Effector CD4-positive, alpha-beta T cell (primary cell): Measurements from ENCODE around the gene KCNA1.

ENCODE experiments used
- DNase-seq: peaks from one replicate; pipeline ENCODE4 v3.0.0-alpha.2; 2020

The KCNA1 gene

DNA sequence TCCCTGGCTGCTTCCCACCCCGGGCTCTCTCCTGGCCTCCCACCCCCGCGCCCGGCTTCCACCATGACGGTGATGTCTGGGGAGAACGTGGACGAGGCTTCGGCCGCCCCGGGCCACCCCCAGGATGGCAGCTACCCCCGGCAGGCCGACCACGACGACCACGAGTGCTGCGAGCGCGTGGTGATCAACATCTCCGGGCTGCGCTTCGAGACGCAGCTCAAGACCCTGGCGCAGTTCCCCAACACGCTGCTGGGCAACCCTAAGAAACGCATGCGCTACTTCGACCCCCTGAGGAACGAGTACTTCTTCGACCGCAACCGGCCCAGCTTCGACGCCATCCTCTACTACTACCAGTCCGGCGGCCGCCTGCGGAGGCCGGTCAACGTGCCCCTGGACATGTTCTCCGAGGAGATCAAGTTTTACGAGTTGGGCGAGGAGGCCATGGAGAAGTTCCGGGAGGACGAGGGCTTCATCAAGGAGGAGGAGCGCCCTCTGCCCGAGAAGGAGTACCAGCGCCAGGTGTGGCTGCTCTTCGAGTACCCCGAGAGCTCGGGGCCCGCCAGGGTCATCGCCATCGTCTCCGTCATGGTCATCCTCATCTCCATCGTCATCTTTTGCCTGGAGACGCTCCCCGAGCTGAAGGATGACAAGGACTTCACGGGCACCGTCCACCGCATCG is 1.8 kb downstream of the KCNA1 start:
- no peak for DNase-seq

DNA sequence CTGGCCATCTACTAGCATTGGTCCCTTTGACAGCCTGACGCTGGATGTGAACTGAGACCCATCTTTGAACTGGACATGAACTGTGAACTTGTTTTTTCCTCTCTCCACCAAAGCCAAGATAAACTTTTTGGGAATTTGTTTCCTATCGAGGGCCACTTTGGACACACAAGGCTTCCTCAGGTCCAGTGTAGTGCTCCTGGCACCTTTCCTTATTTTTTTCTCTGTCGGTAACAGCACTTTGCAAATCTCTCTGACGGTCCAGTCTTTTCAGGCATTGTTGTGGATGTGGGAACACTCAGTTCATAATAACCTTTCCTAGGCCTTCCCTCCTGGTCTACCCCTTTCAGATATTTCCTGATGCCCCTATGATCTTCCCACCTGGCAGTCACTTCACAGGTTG is 5.0 kb downstream of the KCNA1 start:
- no peak for DNase-seq

DNA sequence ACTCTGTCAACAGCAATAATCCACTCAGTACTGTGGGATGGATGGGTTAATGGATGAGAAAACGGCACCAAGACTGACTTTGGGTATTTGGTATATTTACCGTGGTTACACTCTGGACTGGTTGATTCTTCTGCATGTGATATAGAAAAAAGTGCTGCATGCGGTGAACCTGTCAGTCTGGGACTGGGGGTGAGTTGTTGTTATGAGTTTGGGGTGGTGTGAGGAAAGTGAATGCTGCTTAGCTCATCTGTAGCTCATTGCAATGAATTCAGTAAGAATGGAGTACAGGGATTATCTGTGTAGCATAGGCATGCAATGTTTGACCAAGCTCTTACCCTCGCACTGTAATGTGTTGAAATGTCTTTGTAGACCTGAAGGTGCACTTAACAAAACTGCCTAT is 6.0 kb downstream of the KCNA1 start:
- no peak for DNase-seq

GRCh38 chr12:4918950-4919660 is 9.4 kb downstream of the KCNA1 start:
- no peak for DNase-seq

GRCh38 chr12:4932576-4932975 is 22.9 kb downstream of the KCNA1 start:
- DNase-seq, result no peak

- DNase-seq, result no peak
Measured at GRCh38 chr12:4933411-4933810, 23.7 kb downstream of the KCNA1 start.

DNA sequence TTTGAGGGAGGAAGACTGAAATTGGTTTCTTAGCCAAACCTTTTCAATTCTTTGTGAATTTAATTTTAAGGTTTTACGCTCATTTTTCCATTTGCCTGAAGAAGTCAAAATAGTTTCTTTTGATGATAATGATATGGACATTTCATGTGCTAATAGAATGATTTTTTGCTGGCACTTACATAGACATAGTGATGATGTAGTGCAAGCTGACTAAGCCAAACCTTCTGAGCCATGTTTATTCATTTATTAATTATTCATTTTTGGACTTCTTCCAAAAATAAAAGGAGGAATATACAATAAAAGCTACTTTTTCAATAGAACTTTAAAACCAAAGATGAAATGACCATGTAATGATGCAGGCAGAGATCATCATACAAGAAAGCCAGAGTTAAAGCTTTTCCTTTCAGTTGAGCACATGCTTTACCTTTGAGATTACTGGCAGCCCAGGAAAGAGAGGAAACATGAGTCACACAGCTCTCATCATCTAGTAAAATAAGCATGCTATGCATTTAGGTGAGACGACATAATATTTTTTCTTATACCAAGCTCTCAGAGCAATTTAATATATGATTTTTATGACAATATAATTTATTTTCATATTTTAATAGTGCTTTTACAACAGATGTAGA is 24.8 kb downstream of the KCNA1 start:
- DNase-seq, result no peak

GRCh38 chr12:4938900-4939299 is 29.2 kb downstream of the KCNA1 start:
- no peak for DNase-seq

GRCh38 chr12:4939418-4940023 is 29.8 kb downstream of the KCNA1 start:
- no peak for DNase-seq

DNA sequence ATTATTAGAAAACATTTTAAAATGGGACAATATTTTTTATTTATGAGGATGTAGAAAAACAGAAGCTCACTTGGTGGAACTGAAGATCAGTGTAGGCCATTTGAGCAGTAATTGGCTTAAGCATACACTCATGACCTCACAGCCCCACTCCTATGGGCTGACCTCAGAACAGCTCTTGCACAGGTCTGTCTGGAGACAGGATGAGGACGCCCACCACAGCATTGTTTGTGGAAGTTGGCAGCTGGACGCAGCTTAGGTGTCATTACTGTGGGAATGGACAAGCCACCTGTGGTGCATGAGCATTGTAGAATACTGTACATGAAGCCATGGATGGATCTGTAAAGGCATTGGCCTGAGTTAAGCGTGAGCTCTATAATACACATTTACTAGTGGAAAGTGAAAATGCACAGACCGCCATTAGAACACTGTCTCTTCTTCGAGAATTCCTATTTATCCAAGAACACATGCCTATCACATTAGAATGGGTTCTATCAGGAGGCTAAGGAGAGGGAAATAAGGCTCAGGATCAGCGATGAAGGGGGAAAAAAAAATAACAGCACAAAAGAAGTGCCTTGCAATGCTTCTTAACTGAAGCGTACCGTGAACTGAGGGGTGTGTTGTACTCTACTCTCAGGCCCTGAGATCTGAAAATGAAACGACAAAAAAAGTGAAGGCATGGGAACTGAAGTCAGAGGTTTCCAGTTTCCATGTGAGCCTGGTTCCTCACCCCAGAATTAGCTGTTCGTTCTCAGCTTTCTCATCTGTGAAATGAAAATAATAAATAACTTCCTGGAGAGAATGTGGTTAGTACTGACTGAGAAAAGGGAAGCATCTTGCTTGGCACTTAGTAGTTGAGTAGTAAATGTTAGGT is 33.6 kb downstream of the KCNA1 start:
- no peak for DNase-seq

DNA sequence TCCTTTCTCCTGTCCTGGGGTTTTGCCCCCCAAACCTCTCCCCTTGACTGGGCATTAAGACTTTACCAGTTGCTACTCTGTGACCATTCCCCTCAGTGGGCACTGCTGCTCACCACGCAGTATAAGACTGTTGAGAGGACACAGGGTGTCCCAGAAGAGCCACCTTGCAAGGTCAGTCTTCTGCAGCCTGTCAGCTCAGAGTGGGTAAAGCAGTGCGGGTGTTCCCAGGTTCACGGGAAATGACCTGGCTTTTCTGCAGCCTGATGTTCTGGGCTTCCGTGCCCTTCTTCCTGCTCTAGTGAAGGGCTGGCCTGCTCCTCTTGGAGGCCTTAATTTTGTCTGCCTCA is 34.2 kb downstream of the KCNA1 start:
- DNase-seq, result no peak

DNA sequence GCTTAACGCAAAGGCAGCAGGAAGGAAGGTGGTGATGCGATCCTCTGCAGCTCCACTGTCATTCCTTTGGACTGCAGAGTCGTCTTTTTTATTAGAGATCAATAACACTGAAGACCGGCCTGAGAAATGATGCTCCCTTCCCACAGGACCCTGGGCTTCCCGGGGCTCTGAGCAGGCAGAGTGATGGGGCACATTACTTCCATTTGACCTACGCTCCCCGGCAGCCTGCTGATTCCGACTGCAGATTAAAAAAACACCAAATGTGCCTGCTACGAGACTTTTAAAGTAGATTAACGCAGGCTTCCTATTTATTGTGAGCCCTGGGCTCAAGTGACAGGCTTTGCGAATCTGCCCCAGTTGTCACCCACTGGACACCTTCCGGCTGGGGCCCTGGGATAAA is 37.5 kb downstream of the KCNA1 start:
- DNase-seq, result no peak

DNA sequence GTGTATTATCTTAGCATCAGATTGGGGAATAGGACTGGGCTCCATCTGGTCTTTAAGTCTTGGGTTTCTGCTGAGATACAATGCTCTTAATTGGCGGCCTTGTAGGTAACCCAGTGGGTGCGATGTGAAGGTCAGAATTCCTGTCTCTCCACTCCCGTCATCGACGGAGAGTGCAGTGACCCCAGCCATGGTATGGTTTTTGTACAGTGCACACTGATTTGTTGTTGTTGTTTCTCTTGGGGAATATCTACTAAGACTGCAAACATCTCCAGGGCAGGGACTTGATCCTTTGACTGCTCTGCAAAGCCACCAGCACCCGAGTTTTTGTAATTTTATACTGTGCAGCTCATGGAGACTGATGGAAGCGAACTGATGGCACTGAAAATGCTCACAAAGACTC is 41.4 kb downstream of the KCNA1 start:
- DNase-seq, result no peak

DNA sequence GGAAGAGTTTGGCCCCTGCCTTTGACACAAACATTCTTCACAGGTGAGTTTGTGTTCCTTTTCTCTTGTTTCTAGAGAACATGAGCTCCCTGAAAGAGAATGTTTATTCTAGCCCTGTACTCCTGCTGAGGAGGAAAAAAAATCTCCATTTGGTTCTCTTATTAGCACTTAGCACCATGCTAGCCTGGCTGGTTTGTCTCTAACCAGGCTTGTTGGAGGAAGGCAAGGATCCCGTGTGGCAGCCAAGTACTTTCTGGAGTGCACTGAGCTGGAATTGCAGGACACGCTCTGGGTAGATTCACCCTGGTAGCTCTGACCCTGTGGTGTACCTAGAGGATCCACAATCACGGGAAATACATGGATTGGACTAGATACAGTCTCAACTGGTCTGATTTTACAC is 41.9 kb downstream of the KCNA1 start:
- no peak for DNase-seq

DNA sequence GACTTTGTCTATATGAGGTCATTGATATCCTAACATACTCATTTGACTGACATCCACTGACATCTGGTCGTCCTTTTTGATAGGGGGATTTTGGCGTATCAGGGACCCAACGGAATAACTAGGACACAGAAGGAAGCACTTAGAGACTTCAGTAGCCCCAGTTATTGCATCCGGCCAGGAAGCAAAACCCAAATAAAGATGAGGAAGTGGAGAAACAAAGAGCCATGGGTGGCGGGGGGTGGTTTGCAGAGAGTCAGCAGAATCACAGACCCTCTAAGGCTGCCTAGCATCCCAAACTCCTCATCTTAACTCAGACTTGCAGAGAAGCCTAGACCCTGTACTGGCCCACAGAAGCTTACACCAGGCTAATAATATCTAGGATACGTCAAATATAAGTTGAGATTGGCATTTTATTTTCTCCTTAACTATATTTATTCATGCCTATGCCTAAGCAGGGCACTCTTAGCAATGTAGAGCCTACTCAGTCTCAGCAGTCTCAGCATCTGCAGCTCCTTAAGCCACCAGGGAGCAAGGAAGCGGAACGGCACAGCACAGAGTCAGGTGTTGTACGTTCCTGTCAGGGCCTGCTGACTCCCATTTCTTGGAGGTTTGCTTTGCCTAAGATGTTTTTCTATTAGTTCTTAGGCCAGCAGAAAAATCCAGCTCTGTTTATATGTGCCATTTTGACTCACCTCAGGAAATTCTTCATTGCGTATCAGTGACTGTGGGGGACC is 45.1 kb downstream of the KCNA1 start:
- no peak for DNase-seq

DNA sequence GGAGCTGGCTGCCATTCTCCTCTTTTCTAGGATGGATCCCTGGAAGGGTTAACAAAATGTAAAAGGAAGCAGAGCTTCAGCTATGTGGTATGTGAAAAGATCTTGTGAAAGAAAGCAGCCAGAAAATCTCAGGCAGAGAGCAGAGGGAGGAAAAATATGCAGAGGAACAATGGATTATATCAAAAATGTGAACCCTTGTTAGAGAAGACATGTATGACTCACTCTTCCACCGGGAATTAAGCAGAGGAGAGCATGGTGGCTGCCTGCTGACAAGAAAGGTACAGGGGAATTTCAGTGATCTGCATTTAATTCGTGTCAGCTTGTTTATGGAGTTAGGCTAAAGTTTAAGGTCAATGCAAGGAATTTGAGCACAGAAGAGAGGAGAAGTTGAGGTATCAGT is 46.3 kb downstream of the KCNA1 start:
- DNase-seq, result no peak

DNA sequence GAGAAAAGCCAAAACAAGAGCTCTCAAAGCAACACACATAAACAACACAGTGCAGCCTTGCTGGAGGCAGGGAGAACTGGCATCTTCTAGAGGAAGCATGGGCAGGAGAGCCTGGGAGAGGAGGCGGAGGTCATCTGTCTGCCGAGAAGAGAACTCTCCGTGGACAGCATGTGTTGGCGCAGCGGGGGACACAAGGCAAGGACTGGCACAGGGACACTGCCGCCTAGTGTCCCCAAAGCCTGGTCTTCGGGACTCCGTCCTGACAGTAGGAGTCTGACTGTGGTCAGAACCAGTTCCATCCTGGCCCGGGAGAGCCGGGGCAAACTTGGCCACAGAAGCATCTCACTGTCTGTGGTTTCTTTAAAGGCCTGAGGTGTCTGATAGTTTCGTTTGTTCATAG is 47.3 kb downstream of the KCNA1 start:
- DNase-seq, result no peak

GRCh38 chr12:4957761-4958160 is 48.1 kb downstream of the KCNA1 start:
- DNase-seq, result no peak

DNA sequence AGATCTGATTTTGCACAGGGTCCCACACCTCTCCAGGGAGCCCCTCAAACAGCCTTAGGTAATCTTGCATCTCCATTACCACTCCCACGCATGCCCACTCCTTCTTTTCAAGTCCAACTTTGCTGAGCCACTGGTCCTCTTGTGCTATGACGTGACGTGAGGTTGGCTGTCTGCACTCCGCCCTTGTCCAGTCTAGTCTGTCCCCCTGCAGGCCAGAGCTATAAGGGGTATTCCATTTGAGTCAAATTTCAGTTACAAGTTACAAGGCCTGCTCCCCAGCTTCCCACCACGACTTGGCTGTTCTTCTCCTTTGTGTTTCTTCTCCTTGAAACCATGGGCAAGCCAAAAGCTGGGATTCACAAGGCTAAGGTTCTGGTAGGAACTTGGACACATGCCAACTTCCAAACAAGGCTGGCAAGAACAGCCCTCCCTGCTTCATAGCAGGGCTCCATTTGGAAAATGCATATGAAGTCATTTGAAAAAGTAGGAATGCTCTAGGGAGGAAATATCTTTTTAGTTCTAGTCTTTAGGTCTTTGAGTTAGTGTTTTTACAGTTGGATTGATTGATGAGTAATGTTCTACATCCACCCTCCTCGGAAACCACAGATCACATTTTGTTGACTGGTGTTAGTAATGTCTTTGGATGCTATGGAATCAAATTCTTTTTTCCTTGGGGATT is 49.1 kb downstream of the KCNA1 start:
- DNase-seq, result no peak

- DNase-seq, result no peak
Measured at GRCh38 chr12:4959381-4959780, 49.7 kb downstream of the KCNA1 start.

- no peak for DNase-seq
Measured at GRCh38 chr12:4960030-4960429, 50.3 kb downstream of the KCNA1 start.

DNA sequence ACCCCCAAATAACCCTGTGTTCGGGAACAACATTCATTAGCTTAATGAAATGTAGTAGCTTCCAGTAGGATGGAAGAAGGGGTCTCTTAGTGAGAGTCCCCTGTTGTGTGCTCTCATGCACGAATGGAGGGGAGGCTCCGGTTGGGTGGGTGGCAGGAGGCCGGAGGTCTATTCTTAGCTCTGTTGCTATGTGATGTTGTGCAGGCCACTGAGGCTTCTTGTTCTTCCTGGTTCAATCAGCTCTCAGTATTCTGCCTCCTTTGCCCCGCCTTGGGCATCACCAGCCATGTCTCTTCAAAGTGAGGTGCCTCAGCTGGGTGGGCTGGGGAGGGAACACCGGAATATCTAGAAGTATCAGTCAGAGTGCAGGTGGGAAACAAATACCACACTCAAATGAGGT is 50.8 kb downstream of the KCNA1 start:
- no peak for DNase-seq
